Skeletal muscle tissue (tissue), 4 donors: ENCODE results near the gene ITGB5. TPM values are rescaled to one million over a fixed set of nuclear protein-coding genes. Genes with fewer than 3 reads are reported as not detected.

Experiments used
- H3K27ac ChIP-seq: one replicate; pipeline ENCODE4 v1.7.0; 2013; ENCODE audit warnings: mild to moderate bottlenecking, low read depth, low read length, inconsistent platforms
- H3K27me3 ChIP-seq, 3 donors: one replicate each; pipeline ENCODE4 v1.7.0; 2013; ENCODE audit warnings: low read length in 3 of 3; ENCODE audit not compliant: control insufficient read depth in 3 of 3, insufficient read depth in 3 of 3
- H3K36me3 ChIP-seq, 3 donors: one replicate each; pipeline ENCODE4 v1.7.0; 2013; ENCODE audit warnings: low read length in 3 of 3; ENCODE audit not compliant: control insufficient read depth in 3 of 3, insufficient read depth in 3 of 3
- H3K4me1 ChIP-seq, 3 donors: one replicate each; pipeline ENCODE4 v1.7.0; 2013; ENCODE audit warnings: low read length in 3 of 3, mild to moderate bottlenecking in 3 of 3; ENCODE audit not compliant: control insufficient read depth in 3 of 3, insufficient read depth in 3 of 3
- H3K4me3 ChIP-seq, 3 donors: one replicate each; pipeline ENCODE4 v1.7.0; 2013; ENCODE audit warnings: low read length in 3 of 3
- H3K9ac ChIP-seq, 3 donors: one replicate each; pipeline ENCODE4 v1.7.0; 2013; ENCODE audit warnings: low read length in 3 of 3, mild to moderate bottlenecking in 3 of 3, moderate library complexity in 2 of 3, low read depth in 1 of 3
- H3K9me3 ChIP-seq, 3 donors: one replicate each; pipeline ENCODE4 v1.7.0; 2013; ENCODE audit warnings: low read length in 3 of 3; ENCODE audit not compliant: control insufficient read depth in 3 of 3
- total RNA-seq: library from RNA; depleted of rRNA; stranded (reverse); fragments of >200 nt; gene quantifications from one replicate; pipeline ENCODE4 v1.2.3, GENCODE V29; 2014
- donor health status: Osteomylitis.

Gene ITGB5
- total RNA-seq, 1 donor from 2014 or later: 24.0 TPM

GRCh38 chr3:124896824-124897526 lies 9.8 kb upstream of the ITGB5 start:
- H3K4me3 ChIP-seq: no peak overlapping the region
- H3K27me3 ChIP-seq: no peaks in the 10 kb centered on the region
- H3K9ac ChIP-seq: no peak overlapping the region
- H3K9me3 ChIP-seq: no peaks in the 10 kb centered on the region
- H3K4me1 ChIP-seq: peaks cover 0 to 4% (median 2%) of the 10 kb centered on the region in 3 donors
- no peaks in the 10 kb centered on the region for H3K36me3 ChIP-seq
- no peak overlapping the region for H3K27ac ChIP-seq

GRCh38 chr3:124895756-124896155 lies 8.6 kb upstream of the ITGB5 start:
- Histone ChIP-seq H3K4me1 (no peaks in the 10 kb centered on the region), H3K9ac (no peak overlapping the region), H3K9me3 (no peaks in the 10 kb centered on the region), H3K36me3 (no peaks in the 10 kb centered on the region), H3K27ac (no peak overlapping the region), H3K27me3 (no peaks in the 10 kb centered on the region), H3K4me3 (no peak overlapping the region)

GRCh38 chr3:124893526-124893925 lies 6.4 kb upstream of the ITGB5 start:
- Histone ChIP-seq H3K9ac (no peak overlapping the region), H3K9me3 (no peaks in the 10 kb centered on the region), H3K4me1 (no peaks in the 10 kb centered on the region), H3K4me3 (no peak overlapping the region), H3K36me3 (no peaks in the 10 kb centered on the region), H3K27me3 (no peaks in the 10 kb centered on the region), H3K27ac (no peak overlapping the region)

GRCh38 chr3:124890573-124891190 lies 3.5 kb upstream of the ITGB5 start:
- H3K4me3 ChIP-seq: no peak overlapping the region
- H3K27me3 ChIP-seq: no peaks in the 10 kb centered on the region
- no peaks in the 10 kb centered on the region for H3K36me3 ChIP-seq
- H3K9ac ChIP-seq: no peak overlapping the region
- H3K4me1 ChIP-seq: peaks cover 3 to 8% (median 6%) of the 10 kb centered on the region in 3 donors
- no peak overlapping the region for H3K27ac ChIP-seq
- no peaks in the 10 kb centered on the region for H3K9me3 ChIP-seq

GRCh38 chr3:124888482-124889441 lies 1.6 kb upstream of the ITGB5 start:
- H3K27ac ChIP-seq: no peak overlapping the region

GRCh38 chr3:124887932-124888298 lies 750 bp upstream of the ITGB5 start:
- peaks cover 11 to 14% (median 14%) of the 10 kb centered on the region in 3 donors for H3K4me1 ChIP-seq
- peak overlapping the region; percentile 61 to 83 (median 79) for H3K9ac ChIP-seq
- no peaks in the 10 kb centered on the region for H3K27me3 ChIP-seq
- no peaks in the 10 kb centered on the region for H3K36me3 ChIP-seq
- peak overlapping the region; percentile 69 to 76 (median 76) for H3K4me3 ChIP-seq
- no peak overlapping the region for H3K27ac ChIP-seq
- no peaks in the 10 kb centered on the region for H3K9me3 ChIP-seq

More at GRCh38 chr3:124888482-124889441, 1.6 kb upstream of the ITGB5 start:
- Histone ChIP-seq H3K36me3 (no peaks in the 10 kb centered on the region), H3K9me3 (no peaks in the 10 kb centered on the region), H3K4me1 (peaks cover 9 to 14% (median 11%) of the 10 kb centered on the region in 3 donors), H3K27me3 (no peaks in the 10 kb centered on the region), H3K9ac (no peak overlapping the region), H3K4me3 (no peak overlapping the region)

GRCh38 chr3:124886168-124887056 lies 753 bp downstream of the ITGB5 start:
- H3K27ac ChIP-seq: peak overlapping the region; percentile 71
- H3K9me3 ChIP-seq: no peaks in the 10 kb centered on the region
- H3K4me3 ChIP-seq: peak overlapping the region; percentile 71 to 76 (median 76)
- peak overlapping the region; percentile 74 to 83 (median 77) for H3K9ac ChIP-seq
- H3K4me1 ChIP-seq: peaks cover 11 to 17% (median 15%) of the 10 kb centered on the region in 3 donors
- H3K27me3 ChIP-seq: no peaks in the 10 kb centered on the region
- no peaks in the 10 kb centered on the region for H3K36me3 ChIP-seq

- H3K27ac ChIP-seq: peak overlapping the region; percentile 23
- H3K4me3 ChIP-seq: peak overlapping the region; percentile 71 to 76 (median 76)
- no peaks in the 10 kb centered on the region for H3K27me3 ChIP-seq
- H3K9me3 ChIP-seq: no peaks in the 10 kb centered on the region
- H3K36me3 ChIP-seq: no peaks in the 10 kb centered on the region
- H3K9ac ChIP-seq: peak overlapping the region; percentile 61 to 83 (median 77)
- H3K4me1 ChIP-seq: peaks cover 11 to 17% (median 15%) of the 10 kb centered on the region in 3 donors
These were observed 1.5 kb downstream of the ITGB5 start for GRCh38 chr3:124885466-124886167.
